GM19023 (cell line): ENCODE data around the gene MLIP.
"Not testable (repeated sequence)": the region's sequence is repeated elsewhere in the genome, so short reads cannot be mapped to it uniquely, and the experiment has no call there.

Source experiments
- ATAC-seq: cut with Tn5 transposase; IDR thresholded peaks from one replicate; pipeline ENCODE4 v1.9.1; 2021; ENCODE audit warnings: mild to moderate bottlenecking, moderate library complexity; ENCODE audit not compliant: unreplicated experiment

MLIP gene

GRCh38 chr6:54140811-54141210 lies 29.6 kb downstream of the MLIP start:
- no peak for ATAC-seq

- no peak for ATAC-seq
These were observed 31.8 kb downstream of the MLIP start for GRCh38 chr6:54142889-54143519.

GRCh38 chr6:54151861-54152260 lies 40.6 kb downstream of the MLIP start:
- ATAC-seq, result no peak

DNA sequence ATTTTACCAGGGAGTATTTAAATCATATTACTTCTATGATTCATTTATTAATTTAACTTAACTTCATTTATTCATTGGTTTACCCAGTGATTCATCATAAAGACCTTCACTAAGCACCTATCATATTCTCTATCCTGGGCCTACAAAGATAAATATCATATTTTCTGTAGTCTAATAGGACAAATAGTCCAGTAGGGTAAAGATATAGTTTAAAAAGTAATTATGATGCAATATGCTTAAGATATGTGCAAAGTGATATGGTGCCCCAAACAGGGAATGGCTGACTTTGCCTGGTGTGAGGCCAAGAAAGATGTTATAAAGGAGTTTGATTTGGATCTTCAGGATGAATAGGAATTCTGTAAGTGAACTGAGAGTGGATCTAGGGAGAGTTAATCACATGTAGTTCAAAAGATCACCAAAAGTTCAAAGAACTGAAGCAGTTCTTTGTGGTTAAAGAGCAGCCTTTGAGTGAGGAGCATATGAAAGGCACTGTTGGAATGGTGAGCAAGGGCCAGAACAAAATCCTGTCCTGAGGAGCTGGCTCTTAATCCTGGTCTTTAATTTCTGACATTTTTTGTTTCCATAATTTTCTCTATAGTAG lies 45.5 kb downstream of the MLIP start:
- ATAC-seq, result no peak

- no peak for ATAC-seq
These were observed 46.2 kb downstream of the MLIP start for GRCh38 chr6:54157405-54157804.

GRCh38 chr6:54173089-54173488 lies 61.8 kb downstream of the MLIP start:
- ATAC-seq, result no peak

DNA sequence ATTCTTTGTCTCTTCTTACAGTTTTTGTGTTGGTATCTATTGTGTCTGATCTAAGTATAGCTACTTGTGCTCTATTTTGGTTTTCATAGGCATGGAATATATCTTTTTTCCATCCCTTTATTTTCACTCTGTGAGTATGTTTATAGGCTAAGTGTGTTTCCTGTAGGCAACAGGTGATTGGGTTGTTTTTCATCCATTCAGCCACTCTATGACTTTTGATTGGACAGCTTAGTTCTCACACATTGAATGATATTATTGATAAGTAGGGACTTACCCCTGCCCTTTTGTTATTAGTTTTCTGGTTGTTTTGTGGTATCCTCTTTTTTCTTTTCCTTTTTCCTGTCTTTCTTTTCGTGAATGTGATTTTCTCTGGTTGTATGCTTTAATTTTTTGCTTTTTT lies 67.9 kb downstream of the MLIP start:
- no peak for ATAC-seq

DNA sequence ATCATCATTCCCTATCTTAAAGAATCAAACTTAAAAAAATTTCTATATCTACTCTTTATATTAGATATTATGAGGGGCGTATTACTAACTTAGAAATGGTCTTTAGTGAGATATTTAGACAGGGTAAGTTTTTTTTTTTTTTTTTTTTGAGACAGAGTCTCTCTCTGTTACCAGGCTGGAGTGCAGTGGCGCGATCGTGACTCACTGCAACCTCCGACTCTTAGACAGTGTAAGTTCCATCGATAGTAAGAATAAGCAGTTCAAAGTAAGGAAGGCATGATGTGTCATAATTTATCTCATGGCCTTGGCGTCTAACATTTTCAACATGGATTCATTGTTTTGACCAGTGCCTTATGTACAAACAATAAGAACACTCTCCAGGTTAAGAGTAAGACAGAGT lies 72.4 kb downstream of the MLIP start:
- no peak for ATAC-seq

GRCh38 chr6:54185885-54186284 lies 74.6 kb downstream of the MLIP start:
- no peak for ATAC-seq

GRCh38 chr6:54188846-54189245 lies 77.6 kb downstream of the MLIP start:
- no peak for ATAC-seq

DNA sequence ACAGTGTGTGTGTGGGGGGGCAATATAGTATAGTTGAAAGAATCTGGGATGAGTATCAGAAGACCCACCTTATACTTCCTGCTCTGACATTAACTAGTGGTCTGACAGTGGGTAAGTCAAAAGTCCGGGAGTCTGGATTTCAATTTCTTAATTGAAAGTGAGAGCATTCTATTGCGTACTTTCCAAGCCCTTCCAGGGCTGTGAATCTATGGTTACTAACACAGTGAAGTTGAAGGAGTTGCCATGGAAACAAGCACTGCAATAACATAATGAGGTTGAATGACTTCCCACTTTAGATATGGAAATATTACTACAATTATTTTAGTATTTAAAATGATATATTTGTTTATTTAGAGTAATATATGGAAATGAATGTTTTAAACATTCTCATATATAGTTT lies 80.2 kb downstream of the MLIP start:
- no peak for ATAC-seq

DNA sequence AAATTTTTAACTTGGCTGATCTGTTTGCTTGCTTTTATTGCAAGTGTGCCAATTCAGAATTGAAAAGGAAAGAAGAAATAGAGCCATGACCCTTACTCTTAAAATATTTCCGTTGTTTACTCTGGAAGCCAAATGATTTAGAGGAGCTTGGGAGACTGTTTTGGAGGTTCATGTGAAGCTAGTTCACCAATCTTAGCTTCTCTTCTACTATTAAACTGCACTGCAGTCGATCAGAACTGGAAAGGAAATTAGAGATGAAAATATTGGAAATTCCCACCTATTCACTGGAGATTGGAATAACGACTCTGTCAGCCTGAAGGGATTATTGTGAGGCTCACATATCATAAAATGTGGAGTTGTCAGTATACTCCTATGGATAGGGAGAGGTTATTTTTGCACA lies 81.8 kb downstream of the MLIP start:
- ATAC-seq, result no peak

GRCh38 chr6:54193560-54193959 lies 82.3 kb downstream of the MLIP start:
- ATAC-seq, result no peak

DNA sequence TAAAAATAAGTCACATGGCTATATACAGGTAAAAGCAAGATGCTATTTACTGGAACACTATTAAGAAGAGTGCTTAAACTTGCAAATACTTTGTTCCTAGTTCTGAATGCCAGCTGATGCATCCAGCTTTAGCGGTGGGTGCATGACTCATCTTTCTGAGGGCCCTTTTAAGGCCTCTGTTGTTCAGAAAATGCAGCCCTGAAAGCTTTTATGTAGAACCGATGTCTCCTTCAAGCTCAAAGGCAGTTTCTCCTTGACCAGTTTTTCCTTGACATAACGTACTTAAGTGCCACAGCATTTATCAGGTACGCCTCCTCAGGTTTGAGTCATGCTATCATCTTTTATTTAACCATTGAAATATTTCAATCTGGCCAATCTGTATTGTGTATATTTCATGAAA lies 82.8 kb downstream of the MLIP start:
- no peak for ATAC-seq

DNA sequence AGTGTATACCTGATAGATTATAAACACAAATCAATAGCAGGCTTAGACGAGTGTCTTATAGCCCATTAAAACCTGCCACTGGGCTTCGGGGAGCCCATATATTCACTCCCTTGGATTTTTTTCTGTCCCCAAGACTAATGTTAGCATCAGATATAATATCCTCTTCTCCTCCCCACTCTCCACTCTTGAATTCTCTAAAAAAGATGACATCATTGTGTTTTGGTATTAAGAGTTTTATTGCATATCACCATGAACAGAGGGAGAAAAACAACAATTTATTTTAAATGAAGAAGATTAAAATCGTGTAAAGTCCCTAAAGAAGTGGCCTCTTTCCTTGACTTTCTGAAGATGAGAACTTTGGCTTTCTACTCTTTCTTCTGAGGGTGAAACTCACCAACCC lies 84.4 kb downstream of the MLIP start:
- no peak for ATAC-seq

GRCh38 chr6:54196905-54197304 lies 85.7 kb downstream of the MLIP start:
- no peak for ATAC-seq

- ATAC-seq, result no peak
These were observed 86.9 kb downstream of the MLIP start for GRCh38 chr6:54198134-54198533.

DNA sequence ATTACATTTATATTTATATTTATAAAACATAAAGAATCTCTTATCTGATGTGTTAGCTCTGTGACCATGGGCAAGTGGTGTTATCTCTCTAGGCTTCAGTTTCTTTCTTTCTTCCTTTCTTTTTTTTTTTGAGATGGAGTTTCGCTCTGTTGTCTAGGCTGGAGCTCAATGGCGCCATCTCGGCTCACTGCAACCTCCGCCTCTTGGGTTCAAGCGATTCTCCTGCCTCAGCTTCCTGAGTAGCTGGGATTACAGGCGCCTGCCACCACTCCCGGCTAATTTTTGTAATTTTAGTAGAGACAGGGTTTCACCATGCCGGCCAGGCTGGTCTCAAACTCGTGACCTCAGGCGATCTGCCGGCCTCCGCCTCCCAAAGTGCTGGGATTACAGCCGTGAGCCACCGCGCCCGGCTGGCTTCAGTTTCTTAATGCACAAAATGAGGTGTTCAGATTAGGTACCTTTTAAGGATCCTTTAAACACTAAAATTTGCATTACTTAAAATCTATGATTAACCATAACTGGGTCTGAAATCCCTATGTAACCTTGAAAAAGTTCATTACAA lies 92.3 kb downstream of the MLIP start:
- not testable (repeated sequence) for ATAC-seq

GRCh38 chr6:54204921-54205591 lies 93.8 kb downstream of the MLIP start:
- ATAC-seq, result no peak

- ATAC-seq, result no peak
These were observed 95.3 kb downstream of the MLIP start for GRCh38 chr6:54206510-54206909.

- not testable (repeated sequence) for ATAC-seq
These were observed 98.7 kb downstream of the MLIP start for GRCh38 chr6:54209983-54210382.

- no peak for ATAC-seq
These were observed 103.0 kb downstream of the MLIP start for GRCh38 chr6:54214286-54214685.
